PFSK-1 (cell line): Measurements from ENCODE around the gene SP1.

ENCODE experiments used
- FOXP2 ChIP-seq: optimal IDR thresholded peaks from 2 replicates; pipeline ENCODE3; 2011; ENCODE audit warnings: borderline replicate concordance, control low read depth, inconsistent platforms; ENCODE audit not compliant: insufficient read depth; ENCODE audit errors: extremely low read length, extremely low read depth
- POLR2AphosphoS5 ChIP-seq: IDR thresholded peaks from 2 replicates; pipeline ENCODE4 v1.6.1; 2012; ENCODE audit warnings: low read depth, mild to moderate bottlenecking, control low read depth, low read length, moderate library complexity
- SIN3A ChIP-seq: IDR thresholded peaks from 2 replicates; pipeline ENCODE4 v1.6.1; 2012; ENCODE audit warnings: mild to moderate bottlenecking, low read length, moderate library complexity, borderline replicate concordance; ENCODE audit not compliant: insufficient read depth
- TAF1 ChIP-seq: IDR thresholded peaks from 2 replicates; pipeline ENCODE4 v1.6.1; 2012; ENCODE audit warnings: low read length, control low read depth, borderline replicate concordance; ENCODE audit not compliant: insufficient read depth
- TF ChIP-seq, protein P1 (sequence below), 2 experiments: IDR thresholded peaks; 2 replicates each; pipeline versions ENCODE4 v1.6.1 to v1.8.0; 2011 to 2012; ENCODE audit warnings: low read depth in 2 of 2, low read length in 2 of 2, control low read depth in 1 of 2, inconsistent platforms in 1 of 2, mild to moderate bottlenecking in 1 of 2, moderate library complexity in 1 of 2; ENCODE audit not compliant: insufficient read depth in 1 of 2

DNA sequence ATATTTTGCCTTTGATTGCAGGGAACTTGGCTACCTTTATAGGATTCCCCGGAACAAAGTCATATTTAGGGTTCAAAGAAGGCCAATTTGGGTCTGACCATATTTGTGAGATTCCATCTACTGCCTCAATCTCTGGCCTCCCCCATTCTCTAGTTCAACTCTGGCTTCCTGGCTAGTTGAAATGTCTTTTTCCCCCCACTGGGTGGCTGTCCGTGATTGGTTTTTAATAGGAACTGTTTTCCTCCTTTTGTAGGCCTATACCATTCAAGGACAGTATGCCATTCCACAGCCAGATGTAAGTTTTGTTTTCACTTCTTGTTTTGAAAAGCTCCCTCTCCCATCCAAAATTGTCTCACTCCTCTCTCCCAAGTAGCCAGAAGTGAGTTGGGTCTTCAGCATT, 85.7 kb downstream of the SP1 start:
- no peak for TF ChIP-seq POLR2AphosphoS5
- TF ChIP-seq, protein P1, sequence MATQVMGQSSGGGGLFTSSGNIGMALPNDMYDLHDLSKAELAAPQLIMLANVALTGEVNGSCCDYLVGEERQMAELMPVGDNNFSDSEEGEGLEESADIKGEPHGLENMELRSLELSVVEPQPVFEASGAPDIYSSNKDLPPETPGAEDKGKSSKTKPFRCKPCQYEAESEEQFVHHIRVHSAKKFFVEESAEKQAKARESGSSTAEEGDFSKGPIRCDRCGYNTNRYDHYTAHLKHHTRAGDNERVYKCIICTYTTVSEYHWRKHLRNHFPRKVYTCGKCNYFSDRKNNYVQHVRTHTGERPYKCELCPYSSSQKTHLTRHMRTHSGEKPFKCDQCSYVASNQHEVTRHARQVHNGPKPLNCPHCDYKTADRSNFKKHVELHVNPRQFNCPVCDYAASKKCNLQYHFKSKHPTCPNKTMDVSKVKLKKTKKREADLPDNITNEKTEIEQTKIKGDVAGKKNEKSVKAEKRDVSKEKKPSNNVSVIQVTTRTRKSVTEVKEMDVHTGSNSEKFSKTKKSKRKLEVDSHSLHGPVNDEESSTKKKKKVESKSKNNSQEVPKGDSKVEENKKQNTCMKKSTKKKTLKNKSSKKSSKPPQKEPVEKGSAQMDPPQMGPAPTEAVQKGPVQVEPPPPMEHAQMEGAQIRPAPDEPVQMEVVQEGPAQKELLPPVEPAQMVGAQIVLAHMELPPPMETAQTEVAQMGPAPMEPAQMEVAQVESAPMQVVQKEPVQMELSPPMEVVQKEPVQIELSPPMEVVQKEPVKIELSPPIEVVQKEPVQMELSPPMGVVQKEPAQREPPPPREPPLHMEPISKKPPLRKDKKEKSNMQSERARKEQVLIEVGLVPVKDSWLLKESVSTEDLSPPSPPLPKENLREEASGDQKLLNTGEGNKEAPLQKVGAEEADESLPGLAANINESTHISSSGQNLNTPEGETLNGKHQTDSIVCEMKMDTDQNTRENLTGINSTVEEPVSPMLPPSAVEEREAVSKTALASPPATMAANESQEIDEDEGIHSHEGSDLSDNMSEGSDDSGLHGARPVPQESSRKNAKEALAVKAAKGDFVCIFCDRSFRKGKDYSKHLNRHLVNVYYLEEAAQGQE (IDR thresholded peaks at IDR 0.05; ENCODE audit: insufficient read depth in 1 of 2, low read depth in 2 of 2, low read length in 2 of 2): no peak
- no peak for TF ChIP-seq SIN3A
- no peak for TF ChIP-seq FOXP2
- no peak for TF ChIP-seq TAF1
